Caco-2 (cell line): ENCODE measurements around the gene FPR1. TPM values are rescaled to one million over a fixed set of nuclear protein-coding genes. Genes with fewer than 3 reads are reported as not detected.

Experiments
- BruUV-seq: library from RNA; stranded (reverse); fragments of 400-500 nt; replicated peaks from 2 replicates; lab custom pipeline; 2021; lab: Mats Ljungman, UMichigan
- CTCF ChIA-PET: fragments of 300-600 bp; sonication (Branson Sonifier 250); formaldehyde crosslinking; loops from one replicate; lab custom pipeline; 2022; ENCODE audit warnings: antibody characterized with exemption; lab: Charles Lee
- POLR2A ChIA-PET: fragments of 300-600 bp; sonication (Branson Sonifier 250); formaldehyde crosslinking; loops from one replicate; lab custom pipeline; 2022; ENCODE audit warnings: antibody characterized with exemption; lab: Charles Lee
- DNase-seq, 2 experiments: peaks; one replicate each; pipeline versions ENCODE4 v3.0.0 to v3.0.0-alpha.2; 2020 to 2022
- H3K27me3 ChIP-seq: replicated peaks from 2 replicates; pipeline ENCODE4 v1.6.0; 2011; ENCODE audit warnings: low read length; ENCODE audit not compliant: control insufficient read depth, insufficient read depth
- H3K36me3 ChIP-seq: 2 replicates; pipeline ENCODE4 v1.5.1; 2011; ENCODE audit warnings: low read length; ENCODE audit not compliant: control insufficient read depth, insufficient read depth
- H3K4me1 ChIP-seq: fragments of 250-450 bp; sonication (Bioruptor Pico); 2 replicates; pipeline ENCODE4 v1.5.1; 2020; ENCODE audit warnings: mild to moderate bottlenecking
- H3K4me3 ChIP-seq: 2 replicates; pipeline ENCODE4 v1.5.1; 2011; ENCODE audit warnings: low read depth, mild to moderate bottlenecking, control low read depth, low read length
- H3K9me3 ChIP-seq: fragments of 250-450 bp; sonication (Bioruptor Pico); 2 replicates; pipeline ENCODE4 v1.5.1; 2020; ENCODE audit warnings: mild to moderate bottlenecking, moderate library complexity
- H3K27ac Mint-ChIP-seq: one replicate; pipeline ENCODE4 v1.8.0; 2022; ENCODE audit warnings: mixed read lengths; ENCODE audit not compliant: unreplicated experiment
- H3K27me3 Mint-ChIP-seq: one replicate; pipeline ENCODE4 v1.8.0; 2022; ENCODE audit warnings: mixed read lengths; ENCODE audit not compliant: insufficient read depth, unreplicated experiment
- H3K36me3 Mint-ChIP-seq: one replicate; pipeline ENCODE4 v1.8.0; 2022; ENCODE audit warnings: mild to moderate bottlenecking, mixed read lengths; ENCODE audit not compliant: insufficient read depth, unreplicated experiment
- H3K4me1 Mint-ChIP-seq: one replicate; pipeline ENCODE4 v1.8.0; 2022; ENCODE audit warnings: low read depth, mixed read lengths; ENCODE audit not compliant: unreplicated experiment
- H3K4me3 Mint-ChIP-seq: one replicate; pipeline ENCODE4 v1.8.0; 2022; ENCODE audit warnings: mild to moderate bottlenecking, moderate library complexity, mixed read lengths; ENCODE audit not compliant: unreplicated experiment
- H3K9me3 Mint-ChIP-seq: one replicate; pipeline ENCODE4 v1.8.0; 2022; ENCODE audit warnings: mixed read lengths; ENCODE audit not compliant: unreplicated experiment
- intact Hi-C: fragments of 100-400 bp; cut with micrococcal nuclease; formaldehyde crosslinking; loops from one replicate; pipeline ENCODE4 v1.10.0; 2022; ENCODE audit not compliant: unreplicated experiment
- total RNA-seq: library from RNA; stranded (reverse); gene quantifications from 2 replicates; pipeline ENCODE4 v1.2.3, GENCODE V29; 2022
- TF ChIP-seq, protein P1 (sequence below), 2 experiments: fragments of 200-600 bp in 1 of 2; IDR thresholded peaks; 1 replicate in 1 of 2; 2 replicates in 1 of 2; pipeline versions ENCODE4 v1.5.1 to v1.8.0; 2011 to 2022; ENCODE audit warnings: antibody characterized with exemption in 1 of 2, control low read depth in 1 of 2, inconsistent platforms in 1 of 2, low read depth in 1 of 2, low read length in 1 of 2, mild to moderate bottlenecking in 1 of 2, moderate library complexity in 1 of 2; ENCODE audit not compliant: insufficient read depth in 1 of 2, severe bottlenecking in 1 of 2, unreplicated experiment in 1 of 2

Gene FPR1
- total RNA-seq, 1 experiment from 2014 or later: not detected

GRCh38 chr19:51729781-51730180 is 21.9 kb downstream of the FPR1 start:
- no peak overlapping the region for H3K4me3 Mint-ChIP-seq
- H3K27me3 ChIP-seq: no peaks in the 10 kb centered on the region
- H3K4me3 ChIP-seq: no peak overlapping the region
- H3K9me3 Mint-ChIP-seq: peaks cover 51% of the 10 kb centered on the region
- intact Hi-C loops: no loop called here
- BruUV-seq: no TSS peak
- H3K9me3 ChIP-seq: peaks cover 15% of the 10 kb centered on the region
- POLR2A ChIA-PET: no interaction called here
- peaks cover 6% of the 10 kb centered on the region for H3K27me3 Mint-ChIP-seq
- TF ChIP-seq, protein P1, sequence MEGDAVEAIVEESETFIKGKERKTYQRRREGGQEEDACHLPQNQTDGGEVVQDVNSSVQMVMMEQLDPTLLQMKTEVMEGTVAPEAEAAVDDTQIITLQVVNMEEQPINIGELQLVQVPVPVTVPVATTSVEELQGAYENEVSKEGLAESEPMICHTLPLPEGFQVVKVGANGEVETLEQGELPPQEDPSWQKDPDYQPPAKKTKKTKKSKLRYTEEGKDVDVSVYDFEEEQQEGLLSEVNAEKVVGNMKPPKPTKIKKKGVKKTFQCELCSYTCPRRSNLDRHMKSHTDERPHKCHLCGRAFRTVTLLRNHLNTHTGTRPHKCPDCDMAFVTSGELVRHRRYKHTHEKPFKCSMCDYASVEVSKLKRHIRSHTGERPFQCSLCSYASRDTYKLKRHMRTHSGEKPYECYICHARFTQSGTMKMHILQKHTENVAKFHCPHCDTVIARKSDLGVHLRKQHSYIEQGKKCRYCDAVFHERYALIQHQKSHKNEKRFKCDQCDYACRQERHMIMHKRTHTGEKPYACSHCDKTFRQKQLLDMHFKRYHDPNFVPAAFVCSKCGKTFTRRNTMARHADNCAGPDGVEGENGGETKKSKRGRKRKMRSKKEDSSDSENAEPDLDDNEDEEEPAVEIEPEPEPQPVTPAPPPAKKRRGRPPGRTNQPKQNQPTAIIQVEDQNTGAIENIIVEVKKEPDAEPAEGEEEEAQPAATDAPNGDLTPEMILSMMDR (IDR thresholded peaks at IDR 0.05; ENCODE audit: insufficient read depth in 1 of 2, low read depth in 1 of 2, low read length in 1 of 2, severe bottlenecking in 1 of 2, unreplicated experiment in 1 of 2): no peak
- CTCF ChIA-PET: no interaction called here
- no peak overlapping the region for H3K27ac Mint-ChIP-seq
- H3K36me3 ChIP-seq: no peaks in the 10 kb centered on the region
- H3K4me1 Mint-ChIP-seq: no peaks in the 10 kb centered on the region
- no peaks in the 10 kb centered on the region for H3K36me3 Mint-ChIP-seq
- no peak for DNase-seq
- no peaks in the 10 kb centered on the region for H3K4me1 ChIP-seq

DNA sequence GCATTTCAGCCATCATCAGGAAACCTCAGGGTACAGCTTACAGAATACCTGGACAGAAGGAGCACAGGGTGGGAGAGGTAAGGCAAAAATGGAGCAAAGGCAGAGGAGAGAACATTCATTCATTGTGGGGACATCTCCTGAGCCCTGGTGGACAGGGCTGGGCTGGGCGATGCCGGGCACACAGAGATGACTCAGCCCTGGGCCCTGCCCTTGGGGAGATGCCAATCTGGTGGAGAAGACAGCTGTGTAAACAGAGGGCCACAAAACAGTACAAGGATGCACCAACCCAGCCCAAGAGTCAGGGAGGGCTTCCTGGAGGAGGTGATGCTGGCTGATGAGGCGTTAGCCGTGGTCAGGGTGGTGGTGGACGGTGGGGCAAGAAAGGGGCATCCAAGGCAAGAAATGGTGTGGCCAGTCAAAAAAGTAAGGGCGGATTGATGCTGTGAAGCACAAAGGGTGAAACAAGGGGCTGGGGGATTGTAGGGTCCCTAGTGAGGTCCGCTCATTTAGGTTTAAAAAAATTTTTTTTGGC is 24.3 kb downstream of the FPR1 start:
- Mint-ChIP-seq H3K4me1 (no peaks in the 10 kb centered on the region), H3K27ac (no peak overlapping the region), H3K4me3 (no peak overlapping the region), H3K27me3 (peaks cover 6% of the 10 kb centered on the region), H3K9me3 (peaks cover 45% of the 10 kb centered on the region), H3K36me3 (no peaks in the 10 kb centered on the region)
- DNase-seq: no peak
- Histone ChIP-seq H3K36me3 (no peaks in the 10 kb centered on the region), H3K4me3 (no peak overlapping the region), H3K4me1 (no peaks in the 10 kb centered on the region), H3K9me3 (peaks cover 11% of the 10 kb centered on the region), H3K27me3 (no peaks in the 10 kb centered on the region)
- ChIA-PET POLR2A (no interaction called here), CTCF (no interaction called here)
- no TSS peak for BruUV-seq
- intact Hi-C loops: no loop called here
- TF ChIP-seq, protein P1 (IDR thresholded peaks at IDR 0.05; ENCODE audit: insufficient read depth in 1 of 2, low read depth in 1 of 2, low read length in 1 of 2, severe bottlenecking in 1 of 2, unreplicated experiment in 1 of 2): no peak

- Histone ChIP-seq H3K4me3 (no peak overlapping the region), H3K4me1 (no peaks in the 10 kb centered on the region), H3K27me3 (no peaks in the 10 kb centered on the region), H3K36me3 (no peaks in the 10 kb centered on the region), H3K9me3 (peaks cover 6% of the 10 kb centered on the region; the same call in 1 of the 2 replicates)
- DNase-seq: no peak
- Mint-ChIP-seq H3K36me3 (no peaks in the 10 kb centered on the region), H3K27me3 (peaks cover 6% of the 10 kb centered on the region), H3K4me1 (no peaks in the 10 kb centered on the region), H3K4me3 (no peak overlapping the region), H3K27ac (no peak overlapping the region), H3K9me3 (peaks cover 34% of the 10 kb centered on the region)
- CTCF ChIA-PET: no interaction called here
- TF ChIP-seq, protein P1 (IDR thresholded peaks at IDR 0.05; ENCODE audit: insufficient read depth in 1 of 2, low read depth in 1 of 2, low read length in 1 of 2, severe bottlenecking in 1 of 2, unreplicated experiment in 1 of 2): no peak
- BruUV-seq: no TSS peak
- intact Hi-C loops: no loop called here
- POLR2A ChIA-PET: no interaction called here
Observed at GRCh38 chr19:51726049-51726448, 25.6 kb downstream of the FPR1 start.
